GM19193 (cell line): ENCODE data around the gene LGR4.

Experiments
- POLR2A ChIP-seq: IDR thresholded peaks from 4 replicates; pipeline ENCODE4 v1.6.1; 2011; ENCODE audit not compliant: insufficient read depth, insufficient read length; ENCODE audit errors: extremely low read depth

Gene LGR4

GRCh38 chr11:27468995-27469695 lies 3.4 kb downstream of the LGR4 start:
- TF ChIP-seq POLR2A = no peak

DNA sequence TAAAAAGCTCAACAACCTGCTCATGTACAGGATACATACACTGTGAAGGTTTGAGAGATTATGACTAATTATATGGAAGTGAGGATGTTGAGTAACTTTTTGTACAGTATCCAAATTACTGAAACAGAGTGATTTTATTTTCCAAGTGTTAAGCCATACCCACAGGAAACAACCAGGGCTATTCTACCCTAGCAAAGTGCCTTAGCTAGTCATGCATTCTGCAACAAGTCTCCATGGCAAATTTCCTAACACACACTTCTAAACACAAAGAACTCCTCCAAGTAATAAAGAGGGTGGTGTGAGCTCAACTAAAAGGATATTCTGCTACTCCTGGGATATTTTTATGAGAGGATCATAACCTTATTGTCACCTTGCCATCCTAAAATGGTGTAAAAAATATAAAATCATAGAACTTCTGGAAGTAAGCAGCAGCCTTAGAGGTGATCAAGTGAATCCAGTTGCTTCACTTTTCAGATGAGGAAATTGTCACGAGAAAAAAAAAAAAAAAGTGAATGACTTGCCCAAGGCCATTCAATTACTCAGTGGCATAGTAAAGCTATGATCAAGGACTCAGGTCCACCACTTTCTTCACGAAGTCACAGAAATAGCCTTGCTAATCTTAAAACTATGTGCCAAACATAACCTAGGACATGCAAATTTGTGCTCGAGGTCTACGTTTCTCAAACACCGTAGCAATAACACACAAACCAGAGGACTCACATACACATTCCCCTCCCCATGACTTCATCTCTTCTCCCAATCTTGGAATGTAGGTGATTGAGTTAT lies 4.2 kb downstream of the LGR4 start:
- TF ChIP-seq POLR2A = no peak

GRCh38 chr11:27467181-27467913 lies 5.2 kb downstream of the LGR4 start:
- TF ChIP-seq POLR2A = no peak

DNA sequence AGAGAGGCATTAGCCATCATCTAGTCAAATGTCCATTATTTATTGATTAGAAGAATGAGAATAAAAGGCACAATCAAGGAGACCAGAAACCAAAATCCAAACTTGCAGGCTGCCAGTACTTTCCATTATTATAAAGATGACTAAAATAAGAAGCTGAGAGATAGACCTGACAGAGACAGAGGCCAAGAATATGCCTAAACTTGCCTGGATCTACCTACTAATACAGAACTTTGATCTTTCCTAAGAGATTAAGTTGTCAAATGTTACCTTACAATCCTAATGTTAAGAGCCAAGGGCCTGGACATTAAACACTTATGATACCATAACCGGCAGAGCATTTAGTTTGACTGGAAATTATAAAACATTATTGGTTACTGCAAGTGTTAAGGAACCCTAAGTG lies 6.2 kb downstream of the LGR4 start:
- TF ChIP-seq POLR2A = no peak

- TF ChIP-seq POLR2A = no peak
Measured at GRCh38 chr11:27465629-27466028, 7.0 kb downstream of the LGR4 start.

- no peak for TF ChIP-seq POLR2A
Measured at GRCh38 chr11:27464909-27465308, 7.7 kb downstream of the LGR4 start.

DNA sequence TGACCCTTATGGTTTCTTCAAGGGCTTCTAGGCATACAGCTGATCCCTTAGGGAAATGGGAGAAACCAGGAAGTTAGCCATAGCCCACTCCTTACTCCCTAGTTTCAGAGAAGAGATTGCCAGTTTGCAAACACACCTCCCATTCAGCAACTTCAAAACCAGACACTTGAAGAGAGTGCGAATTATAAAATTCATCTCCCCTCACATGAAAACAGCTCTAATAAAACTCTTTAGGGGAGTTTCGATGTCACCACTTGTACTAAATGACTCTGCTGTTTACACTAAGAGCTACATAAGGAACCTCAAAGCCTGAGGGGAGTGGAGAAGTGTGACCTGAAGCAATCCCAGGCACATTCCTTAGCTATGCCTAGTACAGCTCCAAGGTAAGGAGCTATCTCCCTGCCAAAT lies 8.3 kb downstream of the LGR4 start:
- no peak for TF ChIP-seq POLR2A

GRCh38 chr11:27462543-27462942 lies 10.0 kb downstream of the LGR4 start:
- TF ChIP-seq POLR2A = no peak

DNA sequence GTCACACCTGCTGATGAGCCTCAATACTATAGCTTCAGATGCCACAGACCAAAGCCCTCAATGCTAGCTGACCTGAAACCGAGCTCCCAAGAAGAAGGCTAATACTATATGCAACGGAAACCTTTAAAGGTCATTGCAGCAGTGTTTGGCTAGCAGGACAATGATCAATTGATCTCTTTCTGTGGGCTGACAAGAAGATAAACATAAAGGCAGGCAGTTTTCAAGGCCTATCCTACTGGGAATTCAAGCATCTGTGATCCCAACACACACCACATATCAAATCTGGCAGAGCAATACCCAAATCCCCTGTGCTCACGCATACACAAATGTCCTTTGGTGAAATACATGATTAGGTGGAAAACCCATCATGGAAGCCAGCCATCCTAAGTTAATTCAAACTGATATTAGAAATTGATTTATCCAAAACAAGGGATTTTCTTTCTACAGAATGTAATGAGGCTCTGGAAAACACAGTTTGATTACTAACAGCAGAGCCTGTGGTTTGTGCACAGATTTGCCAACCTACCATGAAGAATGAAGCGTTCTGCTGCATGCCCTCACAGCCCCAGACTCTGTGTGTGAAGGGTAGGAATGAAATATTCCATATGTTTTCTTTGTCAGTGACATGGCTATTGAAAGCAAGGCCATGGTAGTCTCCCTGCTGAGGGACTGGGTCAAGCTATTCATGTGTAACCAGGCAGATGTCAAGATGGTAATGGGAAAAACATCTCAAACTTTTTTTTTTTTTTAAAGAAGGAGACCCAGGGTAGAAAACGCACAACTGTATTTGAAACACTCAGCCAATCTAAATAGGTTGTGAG lies 12.2 kb downstream of the LGR4 start:
- TF ChIP-seq POLR2A = no peak

- no peak for TF ChIP-seq POLR2A
Measured at GRCh38 chr11:27459191-27459590, 13.4 kb downstream of the LGR4 start.

GRCh38 chr11:27458182-27458581 lies 14.4 kb downstream of the LGR4 start:
- no peak for TF ChIP-seq POLR2A

DNA sequence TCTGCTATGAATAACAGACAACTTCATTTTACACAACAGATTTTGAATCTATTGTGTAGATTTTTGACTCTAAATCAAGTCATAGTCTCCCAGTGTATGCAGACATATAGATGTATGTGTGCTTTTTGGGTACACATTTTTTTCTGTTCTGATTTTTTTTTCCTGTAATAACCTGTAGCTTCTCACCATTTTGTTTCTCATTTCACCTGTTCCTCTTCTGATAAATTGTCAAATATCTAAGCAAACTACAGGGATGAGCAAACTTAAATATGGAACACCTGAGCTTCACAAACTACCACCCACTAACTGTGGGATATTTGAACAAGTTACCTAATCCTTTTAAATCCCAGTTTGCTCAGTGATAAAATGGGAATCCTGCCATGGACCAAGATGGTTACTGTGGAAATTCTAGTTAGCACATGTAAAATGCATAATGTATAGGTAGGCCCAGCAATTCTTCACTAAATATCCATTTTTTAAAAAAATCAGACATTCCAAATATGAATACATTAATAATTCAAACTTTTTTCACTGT lies 15.7 kb downstream of the LGR4 start:
- TF ChIP-seq POLR2A = no peak

DNA sequence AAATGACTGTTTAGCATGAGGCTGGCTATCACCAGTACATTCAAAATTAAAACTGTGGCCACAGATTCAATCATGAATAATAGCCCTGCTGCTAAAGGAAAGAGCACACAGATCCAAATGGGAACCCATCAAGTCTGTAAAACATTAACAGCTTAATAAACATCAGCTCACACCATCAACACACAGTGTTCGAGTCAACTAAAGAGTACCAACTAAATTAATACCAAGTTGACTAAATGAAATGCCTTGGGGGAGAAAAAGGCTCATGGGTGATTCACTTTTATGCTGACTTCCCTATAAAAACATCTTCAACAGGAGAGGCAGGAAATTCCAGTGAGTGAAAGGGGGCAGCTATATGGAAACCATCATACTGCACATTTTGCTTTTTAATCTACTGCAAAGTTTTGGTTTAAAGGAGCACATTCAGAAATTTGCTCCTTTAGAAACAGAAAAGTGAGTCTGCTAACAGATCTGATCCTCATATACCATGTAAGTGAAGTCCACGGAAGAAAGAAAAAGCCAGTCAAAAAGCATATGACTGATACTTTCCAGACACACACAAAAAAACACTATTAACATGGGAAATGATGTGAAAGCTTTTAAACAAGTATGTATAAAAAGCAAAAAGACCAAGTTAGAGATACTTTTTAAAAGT lies 16.3 kb downstream of the LGR4 start:
- no peak for TF ChIP-seq POLR2A

- no peak for TF ChIP-seq POLR2A
Measured at GRCh38 chr11:27455667-27456066, 16.9 kb downstream of the LGR4 start.
